AG09309 (cell line): ENCODE measurements around the gene TRDN.

Source experiments
- DNase-seq: peaks from one replicate; pipeline ENCODE4 v3.0.0-alpha.2; 2010; ENCODE audit warnings: low read depth
- H3K4me3 ChIP-seq: 2 replicates; pipeline ENCODE4 v1.5.1; 2011; ENCODE audit warnings: mild to moderate bottlenecking, low read depth, low read length, moderate library complexity; ENCODE audit not compliant: control insufficient read depth
- TF ChIP-seq, protein P1 (sequence below): IDR thresholded peaks from 2 replicates; pipeline ENCODE4 v1.5.1; 2011; ENCODE audit warnings: mild to moderate bottlenecking, low read depth, low read length, inconsistent platforms; ENCODE audit not compliant: insufficient read depth, control insufficient read depth; ENCODE audit errors: missing control alignments

TRDN gene

DNA sequence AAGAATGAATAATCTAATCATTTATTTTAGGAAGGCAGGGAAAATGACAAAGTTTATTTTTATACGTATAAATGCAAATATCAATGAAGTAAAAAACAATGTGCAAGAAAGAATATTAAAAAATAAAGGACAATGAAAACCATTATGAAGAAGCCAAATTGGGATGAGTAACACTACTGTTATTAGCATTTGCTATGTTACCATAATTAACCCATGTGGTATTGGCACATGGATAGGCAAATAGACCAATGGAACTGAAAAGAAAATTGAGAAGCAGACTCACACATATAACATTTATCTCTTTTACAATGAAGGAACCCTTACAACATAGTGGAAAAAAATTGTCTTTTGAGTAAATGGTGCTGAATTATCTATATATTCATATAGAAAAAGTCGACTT, 426.1 kb downstream of the TRDN start:
- TF ChIP-seq, protein P1, sequence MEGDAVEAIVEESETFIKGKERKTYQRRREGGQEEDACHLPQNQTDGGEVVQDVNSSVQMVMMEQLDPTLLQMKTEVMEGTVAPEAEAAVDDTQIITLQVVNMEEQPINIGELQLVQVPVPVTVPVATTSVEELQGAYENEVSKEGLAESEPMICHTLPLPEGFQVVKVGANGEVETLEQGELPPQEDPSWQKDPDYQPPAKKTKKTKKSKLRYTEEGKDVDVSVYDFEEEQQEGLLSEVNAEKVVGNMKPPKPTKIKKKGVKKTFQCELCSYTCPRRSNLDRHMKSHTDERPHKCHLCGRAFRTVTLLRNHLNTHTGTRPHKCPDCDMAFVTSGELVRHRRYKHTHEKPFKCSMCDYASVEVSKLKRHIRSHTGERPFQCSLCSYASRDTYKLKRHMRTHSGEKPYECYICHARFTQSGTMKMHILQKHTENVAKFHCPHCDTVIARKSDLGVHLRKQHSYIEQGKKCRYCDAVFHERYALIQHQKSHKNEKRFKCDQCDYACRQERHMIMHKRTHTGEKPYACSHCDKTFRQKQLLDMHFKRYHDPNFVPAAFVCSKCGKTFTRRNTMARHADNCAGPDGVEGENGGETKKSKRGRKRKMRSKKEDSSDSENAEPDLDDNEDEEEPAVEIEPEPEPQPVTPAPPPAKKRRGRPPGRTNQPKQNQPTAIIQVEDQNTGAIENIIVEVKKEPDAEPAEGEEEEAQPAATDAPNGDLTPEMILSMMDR, result no peak
- DNase-seq, result no peak
- no peak overlapping the region for H3K4me3 ChIP-seq

DNA sequence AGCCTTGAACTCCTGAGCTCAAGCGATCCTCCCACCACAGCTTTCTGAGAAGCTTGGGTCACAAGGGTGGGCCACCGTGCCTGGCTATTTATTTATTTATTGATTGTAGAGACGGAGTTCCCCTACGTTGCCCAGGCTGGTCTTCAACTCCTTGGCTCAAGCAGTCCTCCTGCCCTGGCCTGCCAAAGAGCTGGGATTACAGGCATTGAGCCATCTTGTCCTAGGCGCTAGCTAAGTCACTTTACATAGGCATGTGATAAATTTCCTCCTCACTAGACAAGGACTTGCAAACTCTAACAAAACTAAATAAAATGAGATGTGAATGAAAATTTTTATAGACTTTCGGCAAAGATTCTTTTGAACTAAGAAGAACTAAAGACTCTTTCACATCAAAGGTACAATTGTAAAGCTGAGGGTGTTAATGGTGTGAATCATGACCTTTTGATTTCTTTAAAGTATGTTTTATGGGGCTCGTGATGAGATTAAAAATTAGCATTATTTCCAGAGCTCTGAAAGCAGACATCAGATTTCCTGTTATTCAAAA, 428.7 kb downstream of the TRDN start:
- TF ChIP-seq, protein P1, result no peak
- no peak for DNase-seq
- no peak overlapping the region for H3K4me3 ChIP-seq

DNA sequence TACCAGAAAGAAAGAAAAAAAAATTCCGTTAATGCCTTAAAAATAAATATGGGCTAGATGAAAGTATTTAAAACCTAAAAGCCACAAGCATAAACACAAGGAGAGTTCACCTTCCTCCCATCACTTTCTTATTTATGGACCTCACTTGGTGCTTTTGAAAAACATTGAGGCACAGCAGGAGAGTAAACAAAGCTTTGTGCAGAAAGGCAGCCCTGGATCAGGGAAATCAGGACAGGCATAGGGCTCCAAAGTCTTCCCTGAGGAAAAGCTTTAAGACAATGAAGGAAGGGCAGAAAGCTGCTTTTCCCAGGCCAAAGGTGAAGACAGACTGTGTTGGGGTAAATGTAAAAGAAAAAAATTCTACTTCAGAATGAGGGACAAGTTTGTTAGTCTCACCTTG, 432.8 kb downstream of the TRDN start:
- no peak overlapping the region for H3K4me3 ChIP-seq
- DNase-seq, result no peak
- TF ChIP-seq, protein P1, result no peak

DNA sequence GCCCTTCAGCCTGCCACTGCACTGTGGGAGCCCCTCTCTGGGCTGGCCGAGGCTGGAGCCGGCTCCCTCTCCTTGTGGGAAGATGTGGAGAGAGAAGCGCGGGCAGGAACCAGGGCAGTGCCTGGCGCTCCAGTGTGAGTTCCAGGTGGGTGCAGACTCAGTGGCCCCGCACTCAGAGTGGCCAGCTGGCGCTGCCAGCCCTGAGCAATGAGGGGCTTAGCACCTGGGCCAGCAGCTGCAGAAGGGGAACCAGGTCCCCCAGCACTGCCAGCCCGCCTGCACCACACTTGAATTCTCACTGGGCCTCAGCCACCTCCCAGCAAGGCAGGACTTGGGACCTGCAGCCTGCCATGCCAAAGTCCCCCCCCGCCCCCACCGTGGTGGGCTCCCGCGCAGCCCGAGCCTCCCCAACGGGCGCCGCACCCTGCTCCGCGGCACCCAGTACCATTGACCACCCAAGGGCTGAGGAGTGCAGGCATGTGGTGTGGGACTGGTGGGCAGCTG, 434.8 kb downstream of the TRDN start:
- TF ChIP-seq, protein P1, result no peak

DNA sequence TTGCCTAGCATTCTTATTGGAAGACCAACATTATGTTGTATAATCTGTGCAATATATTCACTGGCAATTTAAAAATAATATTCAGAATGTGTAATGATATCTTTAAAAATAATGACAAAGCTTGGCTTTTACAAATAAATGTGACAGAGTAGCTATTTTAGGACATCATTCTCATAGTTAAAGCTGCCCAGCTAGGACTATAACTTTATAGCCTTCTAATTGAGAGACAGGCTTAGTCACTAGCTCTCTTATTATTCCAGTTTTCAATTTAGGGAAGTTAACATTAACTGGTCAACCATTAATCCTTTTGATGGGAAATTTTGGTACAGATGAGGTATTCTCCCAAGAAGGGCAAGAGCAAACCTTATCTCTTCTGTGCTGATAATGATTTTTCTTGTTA, 443.5 kb downstream of the TRDN start:
- TF ChIP-seq, protein P1, result no peak
- no peak overlapping the region for H3K4me3 ChIP-seq

More for the DNA sequence above, 434.8 kb downstream of the TRDN start:
- no peak for DNase-seq
- H3K4me3 ChIP-seq, result no peak overlapping the region

DNA sequence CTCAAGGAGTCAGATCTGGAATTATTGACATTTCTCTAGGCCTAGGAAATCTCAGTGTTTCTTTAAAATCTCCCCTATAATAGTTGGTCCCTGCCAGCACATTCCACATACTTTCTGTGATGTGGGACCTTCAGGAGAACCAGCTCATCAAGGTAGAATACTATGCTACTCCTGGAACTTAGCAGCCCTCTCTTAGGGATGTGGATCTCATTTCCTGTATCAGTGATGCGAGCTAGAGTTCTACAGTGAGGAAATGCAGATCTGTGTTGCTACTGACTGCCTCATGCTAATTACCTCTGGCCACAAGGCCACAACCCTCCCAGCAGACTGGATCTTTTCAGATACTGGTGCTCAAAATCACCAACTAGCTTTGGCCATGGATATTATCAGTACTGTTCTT, 446.9 kb downstream of the TRDN start:
- TF ChIP-seq, protein P1, result no peak
- no peak for DNase-seq
- H3K4me3 ChIP-seq, result no peak overlapping the region

More for the DNA sequence above, 443.5 kb downstream of the TRDN start:
- DNase-seq, result no peak
